Measurements from ENCODE around the gene DTX3.

Gene DTX3

DNA sequence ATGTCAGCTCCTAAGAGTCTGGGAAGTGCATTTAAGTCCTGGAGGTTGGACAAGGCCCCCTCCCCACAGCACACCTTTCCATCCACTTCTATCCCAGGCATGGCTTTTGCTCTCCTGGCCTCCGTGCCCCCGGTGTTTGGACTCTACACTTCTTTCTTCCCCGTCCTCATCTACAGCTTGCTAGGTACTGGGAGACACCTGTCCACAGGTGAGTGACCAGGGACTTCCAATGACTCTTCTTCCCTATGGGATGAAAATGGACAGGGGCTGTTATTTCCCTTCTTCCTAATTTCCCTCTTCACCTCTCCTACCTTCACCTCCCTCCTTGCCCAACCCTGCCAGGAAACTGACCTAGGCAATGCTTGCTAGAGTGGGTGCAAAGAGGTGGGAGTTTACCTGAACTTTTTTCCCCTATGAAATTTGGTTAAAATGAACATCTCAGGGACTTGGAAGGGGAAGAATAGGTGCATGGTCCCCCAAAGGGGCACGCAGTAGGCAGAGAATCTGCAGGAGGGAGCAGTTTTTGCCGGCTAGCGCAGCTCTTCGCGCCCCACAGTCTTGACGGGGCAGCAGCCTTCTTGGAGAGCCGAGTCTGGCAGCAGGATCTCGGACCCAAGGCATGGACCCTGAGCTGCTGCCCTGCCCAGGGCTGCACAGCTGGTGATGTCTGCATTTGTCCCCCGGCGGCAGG lies 15.8 kb downstream of the DTX3 start:
- no peak for DNase-seq

DNA sequence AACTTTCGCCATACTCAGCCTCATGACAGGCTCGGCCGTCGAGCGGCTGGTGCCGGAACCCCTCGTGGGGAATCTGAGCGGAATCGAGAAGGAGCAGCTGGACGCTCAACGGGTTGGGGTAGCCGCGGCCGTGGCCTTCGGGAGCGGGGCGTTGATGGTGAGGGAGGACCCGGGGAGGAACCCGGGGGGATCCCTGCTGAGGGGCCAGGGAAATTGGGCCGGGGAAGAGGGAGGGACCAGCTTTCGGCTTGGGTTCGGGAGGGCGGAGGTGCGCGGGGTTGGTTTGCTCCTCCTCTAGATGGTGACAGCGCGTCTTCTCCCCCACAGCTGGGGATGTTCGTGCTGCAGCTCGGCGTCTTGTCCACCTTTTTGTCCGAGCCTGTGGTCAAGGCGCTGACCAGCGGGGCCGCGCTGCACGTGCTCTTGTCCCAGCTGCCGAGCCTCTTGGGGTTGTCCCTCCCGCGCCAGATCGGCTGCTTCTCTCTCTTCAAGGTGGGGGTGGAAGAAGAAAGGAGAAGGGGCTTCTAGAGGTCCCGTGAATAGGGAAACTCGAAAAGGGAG lies 16.4 kb downstream of the DTX3 start:
- no peak for DNase-seq

DNA sequence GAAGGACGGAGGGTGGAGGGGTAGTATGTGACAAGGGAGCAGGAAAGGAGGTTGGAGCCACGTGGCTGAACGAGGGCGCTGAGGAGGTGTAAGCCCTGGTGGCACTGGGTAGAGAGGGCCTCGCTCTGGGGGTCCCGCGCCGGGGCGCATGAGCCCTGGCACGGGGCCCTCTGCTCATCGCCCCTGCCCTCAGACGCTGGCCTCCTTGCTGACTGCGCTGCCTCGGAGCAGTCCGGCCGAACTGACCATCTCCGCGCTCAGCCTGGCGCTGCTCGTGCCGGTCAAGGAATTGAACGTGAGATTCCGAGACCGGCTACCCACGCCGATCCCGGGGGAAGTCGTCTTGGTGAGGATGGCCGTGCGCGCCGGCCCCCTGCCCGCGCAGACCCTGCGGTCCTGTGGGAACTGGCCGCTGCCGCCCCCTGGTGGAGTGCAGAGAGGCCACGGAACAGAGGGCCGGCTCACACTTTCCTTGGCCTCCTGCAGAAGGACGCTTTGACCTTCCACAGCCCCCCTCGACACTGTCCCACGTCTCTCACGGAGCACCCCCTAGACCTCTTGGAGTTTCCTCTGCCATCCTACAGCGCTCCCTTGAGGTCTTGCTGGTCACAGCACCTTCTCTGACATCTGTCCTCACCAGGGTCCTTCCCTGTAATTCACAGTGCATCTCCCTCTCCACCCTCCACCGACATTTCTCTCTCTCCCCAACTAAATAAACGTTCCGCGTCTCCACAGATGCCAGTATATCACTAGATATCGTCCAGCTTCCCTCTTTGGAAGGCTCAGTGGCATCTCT lies 17.1 kb downstream of the DTX3 start:
- DNase-seq = peak in 9 of 14 donors; percentile 6 to 49 (median 25)

DNA sequence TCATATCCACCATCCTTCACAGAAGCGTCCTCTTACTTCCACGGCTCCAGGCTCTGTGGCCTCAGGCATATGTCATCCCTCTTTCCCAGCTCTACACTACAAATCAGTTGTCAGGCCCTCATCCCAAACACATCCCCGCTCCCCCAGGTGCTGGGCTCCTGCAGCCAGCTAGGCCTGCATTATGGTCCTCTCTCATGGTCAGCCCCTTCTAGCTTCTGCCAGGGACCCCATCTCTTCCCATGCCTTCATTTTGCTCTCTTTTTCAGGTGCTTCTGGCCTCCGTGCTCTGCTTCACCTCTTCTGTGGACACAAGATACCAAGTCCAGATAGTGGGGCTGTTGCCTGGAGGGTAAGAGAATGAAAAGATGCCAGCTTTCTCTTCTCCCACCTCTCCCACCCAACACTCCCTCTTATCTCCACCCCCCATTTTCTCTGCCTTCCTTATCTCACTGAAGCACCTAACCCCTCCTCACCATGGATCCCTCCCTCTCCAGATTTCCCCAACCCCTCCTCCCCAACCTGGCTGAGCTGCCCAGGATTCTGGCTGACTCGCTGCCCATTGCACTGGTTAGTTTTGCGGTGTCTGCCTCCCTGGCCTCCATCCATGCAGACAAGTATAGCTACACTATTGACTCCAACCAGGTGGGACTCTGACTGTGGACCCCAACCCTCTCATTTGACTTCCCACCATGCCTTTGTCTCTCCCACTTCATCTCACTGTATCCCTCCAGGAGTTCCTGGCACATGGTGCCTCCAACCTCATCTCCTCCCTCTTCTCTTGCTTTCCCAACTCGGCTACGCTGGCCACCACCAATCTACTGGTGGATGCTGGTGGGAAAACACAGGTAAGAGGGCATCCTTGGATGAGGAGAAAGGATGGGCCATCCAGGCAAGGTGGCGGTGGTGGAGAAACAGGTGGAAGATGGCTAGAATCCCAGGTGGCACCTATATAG lies 17.9 kb downstream of the DTX3 start:
- DNase-seq = no peak

DNA sequence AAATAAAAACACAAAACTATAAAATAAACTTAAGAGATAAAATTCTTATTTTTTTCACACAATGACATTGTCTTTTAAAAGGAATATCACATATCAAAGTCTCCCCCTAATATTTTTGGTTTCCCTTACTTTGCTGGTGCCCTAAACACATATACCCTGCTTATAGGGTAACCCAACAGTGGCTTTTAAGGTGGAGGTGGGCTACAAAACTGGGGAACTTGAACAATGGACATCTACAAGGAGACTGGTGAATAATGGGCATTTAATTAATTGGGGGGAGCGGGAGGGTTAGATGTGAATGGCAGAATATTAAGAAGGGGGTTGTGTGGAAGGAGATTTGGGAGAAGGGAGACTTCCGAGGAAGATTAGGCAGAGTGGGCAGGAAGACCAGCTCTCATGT lies 18.8 kb downstream of the DTX3 start:
- no peak for DNase-seq

DNA sequence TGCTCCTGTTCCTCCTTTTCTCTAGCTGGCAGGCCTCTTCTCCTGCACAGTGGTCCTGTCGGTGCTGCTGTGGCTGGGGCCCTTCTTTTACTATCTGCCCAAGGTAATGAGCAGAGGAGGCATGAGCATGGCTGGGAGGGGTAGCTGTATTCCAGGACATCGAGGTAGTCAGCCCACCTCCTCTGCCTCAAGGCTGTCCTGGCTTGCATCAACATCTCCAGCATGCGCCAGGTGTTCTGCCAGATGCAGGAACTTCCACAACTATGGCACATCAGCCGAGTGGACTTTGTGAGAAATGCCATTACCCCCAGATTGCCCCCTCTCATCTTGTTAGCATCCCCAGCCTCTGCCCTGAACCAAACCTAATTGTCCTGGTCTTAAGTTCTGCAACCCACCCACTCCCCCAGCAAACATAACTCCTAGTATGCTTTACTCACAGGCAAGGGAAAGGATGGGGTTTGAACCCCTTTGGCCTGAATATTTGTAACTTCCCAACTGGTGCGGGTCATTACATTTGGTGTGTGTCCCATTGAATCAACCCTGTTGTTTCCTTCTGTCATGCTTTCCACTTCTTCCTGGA lies 19.3 kb downstream of the DTX3 start:
- no peak for DNase-seq

DNA sequence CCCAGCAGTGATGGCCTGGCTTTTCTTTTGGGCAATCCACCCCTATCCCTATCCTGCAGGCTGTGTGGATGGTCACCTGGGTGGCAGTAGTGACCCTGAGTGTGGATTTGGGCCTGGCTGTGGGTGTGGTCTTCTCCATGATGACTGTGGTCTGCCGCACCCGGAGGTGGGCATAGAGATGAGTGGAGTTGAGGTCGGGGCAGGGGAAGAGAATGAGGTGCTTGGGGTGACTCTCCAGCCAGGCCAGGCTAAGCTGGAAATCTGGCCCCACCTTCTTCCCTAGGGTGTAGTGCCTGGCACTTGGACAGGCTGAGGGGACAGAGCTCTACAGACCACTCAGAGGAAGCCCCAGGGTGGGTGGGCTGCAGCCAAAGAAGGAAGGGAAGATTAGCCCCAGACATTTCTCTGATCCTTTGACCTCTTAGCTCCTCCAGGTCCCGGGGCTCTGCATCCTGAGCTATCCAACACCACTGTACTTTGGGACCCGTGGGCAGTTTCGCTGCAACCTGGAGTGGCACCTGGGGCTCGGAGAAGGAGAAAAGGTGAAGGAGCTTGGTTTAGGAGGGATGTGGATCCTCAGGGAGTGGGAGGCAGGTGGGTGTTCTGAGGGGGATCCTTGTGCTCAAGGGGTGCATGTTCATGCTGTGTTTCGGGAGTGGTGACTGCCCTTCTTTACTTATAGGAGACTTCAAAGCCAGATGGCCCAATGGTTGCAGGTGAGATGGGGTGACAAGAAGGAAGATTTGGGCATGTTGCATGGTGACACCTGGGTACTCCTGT lies 20.0 kb downstream of the DTX3 start:
- DNase-seq = no peak

DNA sequence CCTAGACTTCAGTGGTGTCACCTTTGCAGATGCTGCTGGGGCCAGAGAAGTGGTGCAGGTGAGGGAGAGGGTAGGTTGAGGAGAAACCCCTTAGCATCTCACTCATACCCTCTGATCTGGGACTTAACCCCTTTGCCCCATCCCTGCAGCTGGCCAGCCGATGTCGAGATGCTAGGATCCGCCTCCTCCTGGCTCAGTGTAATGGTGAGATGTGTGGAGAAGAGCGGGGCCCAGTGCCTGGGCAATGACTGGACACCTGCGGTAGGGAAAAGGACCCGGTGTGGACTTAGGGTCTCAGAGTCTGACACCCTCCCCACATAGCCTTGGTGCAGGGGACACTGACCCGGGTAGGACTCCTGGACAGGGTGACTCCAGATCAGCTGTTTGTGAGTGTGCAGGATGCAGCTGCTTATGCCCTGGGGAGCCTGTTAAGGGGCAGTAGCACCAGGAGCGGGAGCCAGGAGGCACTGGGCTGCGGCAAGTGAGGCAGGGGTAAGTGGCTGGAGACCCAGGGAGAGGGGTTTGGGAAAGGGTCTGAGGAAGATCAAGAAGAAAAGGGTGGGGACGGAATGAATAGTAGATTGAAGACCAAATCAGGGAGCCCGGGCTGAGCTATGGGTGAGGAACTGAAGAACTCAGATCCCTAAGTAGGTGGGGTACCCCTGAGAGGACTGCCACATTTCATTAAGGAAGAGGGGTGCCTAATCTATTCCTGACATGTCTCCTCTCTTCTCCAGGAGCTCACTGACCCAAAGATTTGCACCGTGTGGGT lies 20.8 kb downstream of the DTX3 start:
- no peak for DNase-seq

DNA sequence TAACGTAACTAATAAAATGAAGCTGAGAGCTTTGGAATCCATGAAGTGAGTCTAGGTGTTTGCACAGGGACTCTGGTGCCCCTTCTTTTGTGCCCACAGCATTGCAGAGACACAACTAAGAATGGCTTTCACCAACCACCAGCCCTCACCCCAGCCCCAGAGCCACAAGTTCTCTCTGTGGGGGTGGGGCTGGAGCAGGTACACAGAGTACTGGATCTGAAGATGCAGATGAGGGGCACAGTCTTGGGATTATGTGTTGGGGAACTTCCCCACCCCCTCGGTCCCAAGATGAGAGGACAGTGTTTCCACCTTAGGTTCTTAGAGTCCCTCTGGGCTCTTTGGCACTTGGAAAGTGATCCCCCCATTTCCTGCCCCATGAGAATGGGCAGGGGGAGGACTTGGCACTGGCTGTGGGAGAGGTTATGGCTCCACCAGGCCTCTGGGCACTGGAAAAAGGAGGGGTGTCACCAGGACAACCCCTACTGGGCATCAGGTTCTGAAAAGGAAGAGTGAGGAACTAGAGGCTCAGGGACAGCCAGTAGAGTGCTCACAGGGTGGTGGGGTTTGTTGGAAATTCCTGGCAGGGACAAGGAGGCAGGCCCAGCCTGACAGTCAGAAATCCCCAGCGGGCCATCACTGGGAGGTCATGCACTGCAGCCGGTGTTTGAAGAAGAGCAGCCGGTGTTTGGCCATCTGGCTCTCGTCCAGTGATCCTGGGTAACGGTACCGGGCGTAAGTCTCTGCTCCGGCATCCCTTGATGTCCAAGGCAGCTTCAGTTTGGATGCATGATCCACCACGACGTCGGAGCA lies 21.7 kb downstream of the DTX3 start:
- DNase-seq = no peak

DNA sequence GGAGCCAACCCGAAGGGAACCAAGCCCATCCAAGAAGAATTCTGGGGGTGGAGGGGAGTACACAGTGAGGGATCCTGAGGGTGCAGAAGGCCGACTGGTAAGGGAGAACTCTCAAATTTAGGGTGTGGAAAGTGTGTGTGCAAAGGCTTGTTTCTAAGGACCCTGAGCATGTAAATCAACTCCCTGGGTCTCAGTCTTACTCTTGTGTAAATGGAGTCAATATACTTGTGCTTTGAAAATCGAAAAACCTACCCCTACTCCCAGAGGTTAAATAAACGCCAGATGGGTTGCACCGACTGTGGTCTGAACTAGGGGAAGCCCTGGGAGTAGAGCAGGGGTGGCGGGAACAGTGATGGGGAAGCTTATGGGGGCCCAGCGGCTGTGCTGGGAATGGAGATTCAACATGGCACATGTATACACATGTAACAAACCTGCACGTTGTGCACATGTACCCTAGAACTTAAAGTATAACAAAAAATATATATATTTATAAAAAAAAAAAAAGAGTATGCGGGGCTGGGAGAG lies 22.4 kb downstream of the DTX3 start:
- DNase-seq = no peak

DNA sequence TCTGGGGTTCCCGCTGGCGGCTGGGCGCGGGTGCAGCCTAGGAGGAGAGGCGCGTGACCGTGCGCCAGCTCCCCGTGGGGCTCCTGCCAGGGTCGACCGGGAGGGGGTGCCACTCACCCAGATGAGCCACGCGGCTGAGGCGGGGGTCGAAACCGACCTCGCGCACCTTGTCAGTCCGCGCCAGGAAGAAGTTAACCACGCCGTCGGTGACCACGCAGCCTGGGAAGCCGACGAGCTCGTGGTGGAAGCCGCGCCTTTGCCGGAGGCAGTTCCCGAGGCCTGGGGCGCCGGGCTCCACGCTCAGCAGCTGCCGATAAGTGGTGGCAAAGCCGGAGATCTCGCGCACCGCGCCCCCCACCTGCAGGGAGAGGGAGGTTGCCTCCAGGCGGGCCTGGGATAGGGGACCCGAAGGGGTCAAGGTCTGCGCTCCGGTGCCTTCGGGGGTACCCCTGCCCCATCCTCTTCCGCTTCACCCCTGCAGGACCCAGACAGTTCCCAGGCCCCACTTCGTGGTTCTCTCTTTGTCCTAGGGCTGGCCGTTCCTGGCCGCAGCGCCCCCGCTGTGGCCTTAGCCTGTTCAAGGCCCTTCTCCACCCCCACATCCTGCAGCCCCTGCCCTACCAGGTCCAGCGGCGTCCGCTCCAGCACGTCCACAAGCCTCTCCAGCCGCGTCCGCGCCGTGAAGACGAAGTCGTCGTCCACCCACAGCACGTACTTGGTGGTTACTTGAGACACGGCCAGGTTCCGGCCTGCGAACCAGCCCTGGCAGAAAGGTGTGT lies 23.1 kb downstream of the DTX3 start:
- DNase-seq = no peak

DNA sequence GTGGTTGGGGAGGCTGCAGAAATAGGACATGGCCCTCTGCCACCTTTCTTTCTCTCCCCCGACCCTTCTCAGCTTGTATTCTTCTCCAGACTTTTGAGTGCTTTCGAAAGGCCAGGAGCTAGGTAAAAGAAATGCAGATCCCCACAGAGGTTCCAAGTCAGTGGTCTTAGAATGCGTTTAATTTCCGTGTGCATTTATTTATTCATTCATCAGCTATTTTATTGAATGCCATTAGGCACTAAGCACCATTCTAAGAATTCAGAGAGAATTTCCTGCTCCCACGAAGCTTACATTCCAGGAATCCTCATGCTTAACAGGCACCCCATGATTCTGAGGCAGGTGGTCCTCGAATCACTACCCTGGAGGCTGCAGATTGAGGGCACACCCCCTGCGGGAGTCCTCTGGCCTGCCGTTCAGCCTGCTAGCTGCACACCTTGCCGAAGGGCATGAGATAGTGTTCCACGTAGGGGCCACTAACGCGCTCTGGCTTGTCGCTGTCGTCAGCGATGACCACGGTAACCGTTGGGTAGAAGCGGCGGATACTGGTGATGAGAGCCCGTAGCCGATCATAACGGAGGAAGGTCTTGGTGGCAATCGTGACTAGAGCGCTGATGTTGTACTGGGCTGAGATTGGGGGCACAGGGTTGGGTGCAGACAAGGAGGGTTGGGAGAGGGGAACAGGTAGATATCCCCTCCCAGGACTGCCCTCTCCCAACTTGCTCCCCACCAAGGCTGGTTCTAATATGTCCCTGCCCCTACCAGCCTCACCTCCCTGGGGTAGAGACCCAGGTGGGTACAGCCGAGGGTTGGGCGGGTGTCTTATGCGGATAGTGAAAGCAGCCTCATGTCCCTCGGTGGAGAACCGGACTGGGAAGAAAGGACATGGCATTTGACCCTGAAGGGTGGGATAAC lies 23.9 kb downstream of the DTX3 start:
- no peak for DNase-seq

DNA sequence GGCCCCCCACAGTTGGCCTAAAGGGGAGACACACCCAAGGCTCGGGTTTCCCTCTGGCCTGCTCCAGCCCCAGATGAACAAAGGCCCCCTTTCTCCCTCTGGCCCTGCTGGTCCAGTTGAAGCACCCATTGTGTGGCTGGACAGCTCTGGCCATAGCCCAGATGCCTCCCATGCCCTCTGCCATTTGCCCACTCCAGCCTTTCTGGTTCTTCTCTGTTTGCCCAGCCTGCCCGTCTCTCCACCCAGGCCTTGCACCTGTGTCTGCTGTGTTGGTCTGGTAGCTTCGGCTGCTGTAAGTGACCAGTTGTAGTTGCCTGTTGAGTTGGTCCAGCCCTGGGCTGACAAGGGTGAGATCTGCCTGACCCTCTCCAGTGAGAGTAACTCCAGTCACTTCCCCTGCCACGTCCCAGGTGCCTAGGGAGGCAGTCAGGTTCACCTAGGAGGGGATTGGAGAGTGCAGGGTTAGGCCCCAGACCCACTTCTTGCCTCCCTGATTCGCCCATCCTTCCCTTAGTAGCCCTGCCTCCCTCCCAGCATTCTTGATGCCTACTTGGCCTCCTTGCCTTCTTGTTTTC lies 25.4 kb downstream of the DTX3 start:
- peak in 9 of 14 donors; percentile 18 to 67 (median 45) for DNase-seq

DNA sequence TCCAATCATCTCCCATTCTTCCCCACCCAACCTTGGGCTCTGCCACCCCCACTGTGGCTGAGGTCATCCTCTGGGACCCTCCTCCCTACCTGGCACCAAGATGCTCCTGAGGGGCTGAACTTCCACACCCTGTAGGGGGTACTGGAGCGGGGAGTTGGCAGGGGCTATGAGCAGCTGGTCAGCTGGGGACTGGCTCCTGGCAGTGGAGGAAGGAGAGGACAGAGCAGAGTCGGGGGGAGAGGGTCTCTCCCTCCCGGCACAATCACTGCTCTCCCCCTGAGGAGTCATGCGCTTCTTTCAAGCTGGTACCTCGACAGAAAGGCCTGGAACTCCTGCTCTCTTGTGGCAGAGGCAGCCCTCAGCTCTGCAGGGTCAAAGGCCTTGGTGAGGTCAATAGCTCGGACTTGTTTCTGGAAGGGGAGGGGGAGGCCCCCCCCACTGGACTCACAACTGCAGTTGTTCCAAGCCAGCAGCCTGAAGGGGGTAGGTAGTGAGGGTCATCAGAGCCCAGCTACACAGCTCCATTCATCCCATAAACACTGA lies 26.3 kb downstream of the DTX3 start:
- no peak for DNase-seq

DNA sequence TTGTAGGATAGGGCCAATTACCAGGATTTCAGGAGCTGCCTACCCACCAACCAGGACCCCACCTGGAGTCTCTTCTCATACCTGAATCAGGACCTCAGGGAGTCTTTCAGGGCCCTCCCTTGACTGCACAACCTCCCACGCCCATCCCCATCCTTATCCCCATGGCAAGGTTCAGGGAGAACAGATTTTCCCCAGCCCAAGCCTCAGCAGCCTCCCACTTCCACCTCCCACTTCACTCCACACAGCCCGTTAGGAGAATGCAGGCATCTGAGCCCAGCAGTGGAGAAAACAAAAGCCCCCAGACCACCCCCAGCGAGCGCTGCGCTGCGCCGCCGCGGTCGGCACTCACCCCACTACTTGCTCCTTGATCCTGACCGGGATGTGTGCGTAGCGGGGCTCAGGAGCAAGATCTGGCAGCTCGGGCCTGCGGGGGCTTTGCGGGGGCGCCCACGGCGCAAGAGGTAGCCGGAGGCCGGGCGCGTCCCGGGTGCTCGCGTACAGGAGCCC lies 27.0 kb downstream of the DTX3 start:
- DNase-seq = no peak
